ENCODE measurements around the gene CHST1.

The CHST1 gene

DNA sequence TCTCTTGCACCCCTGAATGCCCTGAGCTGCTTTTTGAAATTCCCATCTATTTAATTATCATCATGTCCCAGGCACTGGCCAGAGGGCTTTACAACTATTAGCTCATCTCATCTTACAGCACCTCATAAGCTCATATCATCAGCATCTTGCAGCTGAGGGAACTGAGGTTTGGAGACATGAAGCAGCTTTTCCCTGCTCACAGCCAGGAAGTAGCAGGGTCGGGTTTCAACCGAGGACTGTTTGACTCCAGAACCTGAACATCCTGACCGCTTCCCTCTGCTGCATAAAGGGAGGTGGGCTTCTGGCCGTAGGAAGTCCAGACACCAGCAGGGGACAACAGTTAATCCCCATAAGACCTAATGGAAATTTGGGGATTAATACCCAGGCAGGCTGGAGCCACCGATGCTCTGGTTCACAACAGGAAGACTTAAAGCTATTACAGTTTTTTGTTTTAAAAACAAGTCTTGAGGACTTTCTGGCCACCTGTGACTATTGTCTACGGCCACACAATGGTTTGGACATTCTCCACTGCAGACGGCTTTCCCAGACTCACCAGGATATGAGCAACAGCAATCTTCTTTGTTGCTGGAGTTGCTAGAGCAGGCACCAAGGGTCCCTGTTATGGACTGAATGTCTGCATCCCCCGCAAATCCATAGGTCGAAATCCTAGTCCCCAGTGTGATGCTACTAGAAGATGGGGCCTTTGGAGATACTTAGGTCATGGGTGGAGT lies 47.4 kb downstream of the CHST1 start:
- H3K4me1 ChIP-seq (ENCODE audit: control insufficient read depth, insufficient read depth, low read length): no peaks in the 10 kb centered on the region
- H3K27me3 ChIP-seq (ENCODE audit: control insufficient read depth, insufficient read depth, low read length, poor library complexity, severe bottlenecking): no peaks in the 10 kb centered on the region
- no peaks in the 10 kb centered on the region for H3K36me3 ChIP-seq (ENCODE audit: control insufficient read depth, insufficient read depth, low read length)
- H3K27ac ChIP-seq (ENCODE audit: insufficient read depth, low read depth, low read length, poor library complexity, severe bottlenecking): no peak overlapping the region
- H3K9me3 ChIP-seq (ENCODE audit: control insufficient read depth, low read length): no peaks in the 10 kb centered on the region
- 61 to 65% methylated on average over 9 of the region's 9 CpGs for WGBS, 2 experiments
- H3K4me3 ChIP-seq (ENCODE audit: insufficient read depth, low read depth, low read length): no peak overlapping the region

DNA sequence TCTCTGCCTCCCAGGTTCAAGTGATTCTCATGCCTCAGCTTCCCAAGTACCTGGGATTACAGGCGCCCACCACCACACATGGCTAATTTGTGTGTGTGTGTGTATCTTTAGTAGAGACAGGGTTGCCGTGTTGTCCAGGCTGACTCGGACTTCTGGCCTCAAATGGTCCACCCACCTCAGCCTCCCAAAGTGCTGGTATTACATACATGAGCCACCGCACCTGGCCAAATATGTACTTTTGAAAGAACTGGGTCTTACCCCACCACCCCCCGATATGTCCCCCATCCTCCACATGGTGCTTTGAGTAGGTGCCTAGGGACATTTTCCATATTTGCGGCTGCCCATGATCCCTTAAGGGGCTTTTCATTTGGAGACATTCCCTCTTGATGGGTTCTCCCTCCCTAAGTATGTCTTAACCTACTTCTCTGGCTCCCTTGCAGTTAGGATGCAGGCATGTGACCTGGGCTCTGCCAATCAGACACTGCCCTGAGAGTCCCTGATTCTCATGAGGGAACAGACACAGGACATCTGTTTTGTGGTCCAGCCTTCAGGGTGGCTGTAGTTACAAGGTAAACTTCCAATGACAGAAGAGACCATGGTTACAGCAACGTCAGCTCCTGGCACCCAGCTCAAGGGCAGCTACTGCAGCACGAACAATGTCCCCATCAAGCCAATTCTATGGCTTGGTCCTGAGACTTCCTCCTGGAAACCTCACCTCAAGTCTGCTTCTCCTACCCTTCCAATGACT lies 48.4 kb downstream of the CHST1 start:
- no peak overlapping the region for H3K27ac ChIP-seq (ENCODE audit: insufficient read depth, low read depth, low read length, poor library complexity, severe bottlenecking)
- H3K36me3 ChIP-seq (ENCODE audit: control insufficient read depth, insufficient read depth, low read length): no peaks in the 10 kb centered on the region
- 93 to 96% methylated on average over 6 to 8 of the region's 8 CpGs for WGBS, 2 experiments
- H3K4me3 ChIP-seq (ENCODE audit: insufficient read depth, low read depth, low read length): no peak overlapping the region
- no peaks in the 10 kb centered on the region for H3K27me3 ChIP-seq (ENCODE audit: control insufficient read depth, insufficient read depth, low read length, poor library complexity, severe bottlenecking)
- no peaks in the 10 kb centered on the region for H3K4me1 ChIP-seq (ENCODE audit: control insufficient read depth, insufficient read depth, low read length)
- H3K9me3 ChIP-seq (ENCODE audit: control insufficient read depth, low read length): no peaks in the 10 kb centered on the region

DNA sequence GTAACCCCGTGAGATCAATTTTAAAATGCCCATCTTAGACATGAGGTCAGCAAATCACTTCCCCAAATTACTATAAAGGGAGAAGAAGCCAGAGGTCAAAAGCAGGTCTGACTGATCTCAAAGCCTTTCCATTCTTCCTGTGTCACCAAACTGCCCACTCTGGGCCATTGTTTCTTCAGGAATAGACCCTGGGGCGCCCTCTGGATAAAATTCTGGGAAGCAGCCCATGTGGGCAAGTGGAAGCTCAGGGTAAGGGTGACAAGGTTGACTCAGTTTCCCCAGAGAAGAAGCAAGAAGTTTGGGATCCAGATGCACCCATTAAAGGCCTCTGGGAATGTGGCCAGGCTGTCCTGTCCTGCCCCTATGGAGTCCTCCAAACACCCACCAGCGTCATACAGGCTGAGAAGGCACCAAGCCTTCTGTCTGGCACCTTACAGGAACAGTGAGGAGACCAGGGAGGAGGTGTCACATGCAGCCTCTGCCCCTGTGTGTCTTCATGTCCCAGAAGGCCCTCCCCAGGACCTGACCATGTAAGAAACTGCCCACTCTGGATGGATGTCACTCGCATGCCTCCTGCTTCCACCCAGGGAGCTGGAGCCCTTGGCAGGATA lies 50.1 kb downstream of the CHST1 start:
- Histone ChIP-seq H3K4me1 (ENCODE audit: control insufficient read depth, insufficient read depth, low read length) (no peaks in the 10 kb centered on the region), H3K4me3 (ENCODE audit: insufficient read depth, low read depth, low read length) (no peak overlapping the region), H3K9me3 (ENCODE audit: control insufficient read depth, low read length) (no peaks in the 10 kb centered on the region), H3K27me3 (ENCODE audit: control insufficient read depth, insufficient read depth, low read length, poor library complexity, severe bottlenecking) (no peaks in the 10 kb centered on the region), H3K27ac (ENCODE audit: insufficient read depth, low read depth, low read length, poor library complexity, severe bottlenecking) (no peak overlapping the region), H3K36me3 (ENCODE audit: control insufficient read depth, insufficient read depth, low read length) (no peaks in the 10 kb centered on the region)
- 84% methylated on average over 4 of the region's 4 CpGs for WGBS, 2 experiments

DNA sequence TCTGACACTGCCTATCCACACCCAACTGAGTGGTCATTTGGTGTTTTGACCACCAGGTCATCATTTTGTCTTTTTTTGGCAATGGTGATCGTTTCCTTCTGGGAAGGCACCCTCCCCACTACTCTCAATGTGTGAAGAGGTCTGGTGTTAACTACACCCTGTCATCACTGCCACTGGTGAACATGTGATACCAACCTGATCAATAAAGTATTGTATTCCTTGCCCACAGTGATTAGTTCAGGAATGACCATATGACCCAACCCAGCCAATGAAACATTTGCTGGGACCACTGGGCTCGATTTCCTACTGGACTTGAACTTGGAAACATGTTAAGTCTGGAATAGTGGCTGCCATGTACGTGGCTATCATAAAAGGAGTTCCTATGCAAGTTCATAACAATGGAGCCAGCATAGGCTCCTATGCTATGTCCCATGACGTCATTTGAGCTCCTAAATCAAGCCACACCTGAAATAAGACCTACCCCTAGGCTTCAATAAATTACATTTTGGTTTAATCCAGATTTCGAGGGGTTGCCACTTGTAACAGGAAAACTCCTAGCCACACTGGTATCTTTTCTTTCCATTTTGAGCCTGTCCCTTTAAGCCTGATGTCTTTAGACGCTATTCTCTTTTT lies 51.1 kb downstream of the CHST1 start:
- H3K4me3 ChIP-seq (ENCODE audit: insufficient read depth, low read depth, low read length): no peak overlapping the region
- H3K9me3 ChIP-seq (ENCODE audit: control insufficient read depth, low read length): no peaks in the 10 kb centered on the region
- no peaks in the 10 kb centered on the region for H3K4me1 ChIP-seq (ENCODE audit: control insufficient read depth, insufficient read depth, low read length)
- 88 to 94% methylated on average over 6 of the region's 6 CpGs for WGBS, 2 experiments
- no peak overlapping the region for H3K27ac ChIP-seq (ENCODE audit: insufficient read depth, low read depth, low read length, poor library complexity, severe bottlenecking)
- no peaks in the 10 kb centered on the region for H3K36me3 ChIP-seq (ENCODE audit: control insufficient read depth, insufficient read depth, low read length)
- H3K27me3 ChIP-seq (ENCODE audit: control insufficient read depth, insufficient read depth, low read length, poor library complexity, severe bottlenecking): no peaks in the 10 kb centered on the region

DNA sequence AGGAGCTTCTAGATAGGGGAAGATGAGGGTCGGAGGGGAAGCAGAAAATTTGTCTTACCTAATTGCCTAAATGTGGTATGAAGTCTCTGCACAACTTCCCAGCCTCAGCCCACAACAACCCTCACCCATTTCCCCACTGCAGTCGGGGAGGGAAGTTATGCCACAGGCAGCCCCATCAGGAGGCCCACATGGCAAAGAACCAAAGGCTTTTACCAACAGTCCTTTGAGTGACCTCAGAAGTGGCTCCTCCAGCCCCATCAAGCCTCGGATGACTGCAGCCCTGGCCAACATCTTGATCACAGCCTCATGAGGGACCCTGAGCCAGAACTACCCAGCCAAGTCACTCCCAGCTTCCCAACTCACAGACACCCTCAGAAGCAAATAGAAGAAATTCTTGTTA lies 54.8 kb downstream of the CHST1 start:
- no peaks in the 10 kb centered on the region for H3K27me3 ChIP-seq (ENCODE audit: control insufficient read depth, insufficient read depth, low read length, poor library complexity, severe bottlenecking)

DNA sequence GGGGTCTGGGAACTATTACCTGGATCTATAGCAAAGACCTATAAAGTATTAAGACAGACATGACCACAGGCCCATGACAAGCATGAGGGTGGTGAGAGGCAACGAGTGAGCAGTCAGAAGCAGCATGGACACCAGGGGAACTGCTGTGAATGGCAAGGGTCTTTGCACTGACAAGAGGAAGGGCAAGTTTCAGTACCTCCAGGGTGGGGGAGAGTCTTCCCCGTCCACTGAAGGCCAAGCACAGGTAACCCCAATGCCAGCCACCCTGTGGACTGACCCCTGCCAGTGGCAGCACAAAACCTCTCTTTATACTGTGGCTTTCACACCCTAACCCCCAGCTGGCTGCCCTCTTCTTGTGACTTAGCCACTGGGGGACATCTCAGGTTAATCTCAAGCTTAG lies 55.5 kb downstream of the CHST1 start:
- Histone ChIP-seq H3K36me3 (ENCODE audit: control insufficient read depth, insufficient read depth, low read length) (no peaks in the 10 kb centered on the region), H3K9me3 (ENCODE audit: control insufficient read depth, low read length) (no peaks in the 10 kb centered on the region), H3K27ac (ENCODE audit: insufficient read depth, low read depth, low read length, poor library complexity, severe bottlenecking) (no peak overlapping the region), H3K27me3 (ENCODE audit: control insufficient read depth, insufficient read depth, low read length, poor library complexity, severe bottlenecking) (no peaks in the 10 kb centered on the region), H3K4me3 (ENCODE audit: insufficient read depth, low read depth, low read length) (no peak overlapping the region), H3K4me1 (ENCODE audit: control insufficient read depth, insufficient read depth, low read length) (peaks cover 9% of the 10 kb centered on the region)
- whole genome bisulfite sequencing, 2 experiments: 39% methylated on average over 2 of the region's 2 CpGs

More for the DNA sequence above, 54.8 kb downstream of the CHST1 start:
- peaks cover 6% of the 10 kb centered on the region for H3K4me1 ChIP-seq (ENCODE audit: control insufficient read depth, insufficient read depth, low read length)
- no peak overlapping the region for H3K4me3 ChIP-seq (ENCODE audit: insufficient read depth, low read depth, low read length)
- 88 to 93% methylated on average over 2 to 3 of the region's 3 CpGs for WGBS, 2 experiments
- no peaks in the 10 kb centered on the region for H3K9me3 ChIP-seq (ENCODE audit: control insufficient read depth, low read length)
- no peak overlapping the region for H3K27ac ChIP-seq (ENCODE audit: insufficient read depth, low read depth, low read length, poor library complexity, severe bottlenecking)
- H3K36me3 ChIP-seq (ENCODE audit: control insufficient read depth, insufficient read depth, low read length): no peaks in the 10 kb centered on the region

DNA sequence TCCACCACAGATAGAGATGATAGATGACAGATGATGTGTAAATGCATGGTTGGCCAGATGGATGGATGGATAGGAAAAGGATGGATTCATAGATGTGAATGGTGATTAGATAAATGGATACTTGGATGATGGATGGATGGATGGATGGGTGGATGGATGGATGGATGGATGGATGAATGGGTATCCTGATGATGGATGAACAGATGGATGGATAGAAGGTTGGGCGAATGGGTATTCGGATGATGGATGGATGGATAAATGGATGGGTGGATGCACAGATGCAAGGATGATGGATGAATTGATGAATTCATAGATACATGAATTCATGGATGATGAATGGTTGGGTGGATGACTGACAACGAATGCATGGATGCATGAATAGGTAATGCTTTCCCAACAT lies 56.1 kb downstream of the CHST1 start:
- Histone ChIP-seq H3K27ac (ENCODE audit: insufficient read depth, low read depth, low read length, poor library complexity, severe bottlenecking) (no peak overlapping the region), H3K27me3 (ENCODE audit: control insufficient read depth, insufficient read depth, low read length, poor library complexity, severe bottlenecking) (no peaks in the 10 kb centered on the region), H3K36me3 (ENCODE audit: control insufficient read depth, insufficient read depth, low read length) (no peaks in the 10 kb centered on the region), H3K9me3 (ENCODE audit: control insufficient read depth, low read length) (no peaks in the 10 kb centered on the region), H3K4me3 (ENCODE audit: insufficient read depth, low read depth, low read length) (no peak overlapping the region), H3K4me1 (ENCODE audit: control insufficient read depth, insufficient read depth, low read length) (peaks cover 13% of the 10 kb centered on the region)
- 91 to 92% methylated on average over 3 of the region's 3 CpGs for WGBS, 2 experiments

DNA sequence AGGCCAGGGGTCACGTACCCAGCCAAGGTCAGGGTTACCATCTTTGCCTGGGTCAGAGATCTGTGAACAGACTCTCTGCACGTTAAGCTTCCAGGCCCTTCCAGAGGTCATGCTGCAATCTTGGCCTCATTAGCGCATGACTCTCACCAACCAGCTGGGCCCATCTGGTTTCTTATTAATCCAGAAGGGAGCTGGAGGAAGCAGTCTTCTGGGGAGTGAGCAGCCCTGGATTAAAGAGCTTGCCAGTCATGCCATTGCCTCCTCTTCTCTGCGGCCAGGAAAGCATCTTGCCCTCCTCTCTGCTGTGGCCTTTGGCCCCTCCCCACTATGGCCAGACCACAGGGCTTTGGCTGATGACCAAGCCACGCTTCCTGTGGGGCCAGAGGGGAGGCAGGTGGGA lies 57.4 kb downstream of the CHST1 start:
- Histone ChIP-seq H3K9me3 (ENCODE audit: control insufficient read depth, low read length) (no peaks in the 10 kb centered on the region), H3K27me3 (ENCODE audit: control insufficient read depth, insufficient read depth, low read length, poor library complexity, severe bottlenecking) (no peaks in the 10 kb centered on the region), H3K27ac (ENCODE audit: insufficient read depth, low read depth, low read length, poor library complexity, severe bottlenecking) (no peak overlapping the region), H3K4me3 (ENCODE audit: insufficient read depth, low read depth, low read length) (no peak overlapping the region), H3K4me1 (ENCODE audit: control insufficient read depth, insufficient read depth, low read length) (peaks cover 22% of the 10 kb centered on the region), H3K36me3 (ENCODE audit: control insufficient read depth, insufficient read depth, low read length) (no peaks in the 10 kb centered on the region)
- WGBS, 2 experiments: 91 to 93% methylated on average over 5 of the region's 5 CpGs

DNA sequence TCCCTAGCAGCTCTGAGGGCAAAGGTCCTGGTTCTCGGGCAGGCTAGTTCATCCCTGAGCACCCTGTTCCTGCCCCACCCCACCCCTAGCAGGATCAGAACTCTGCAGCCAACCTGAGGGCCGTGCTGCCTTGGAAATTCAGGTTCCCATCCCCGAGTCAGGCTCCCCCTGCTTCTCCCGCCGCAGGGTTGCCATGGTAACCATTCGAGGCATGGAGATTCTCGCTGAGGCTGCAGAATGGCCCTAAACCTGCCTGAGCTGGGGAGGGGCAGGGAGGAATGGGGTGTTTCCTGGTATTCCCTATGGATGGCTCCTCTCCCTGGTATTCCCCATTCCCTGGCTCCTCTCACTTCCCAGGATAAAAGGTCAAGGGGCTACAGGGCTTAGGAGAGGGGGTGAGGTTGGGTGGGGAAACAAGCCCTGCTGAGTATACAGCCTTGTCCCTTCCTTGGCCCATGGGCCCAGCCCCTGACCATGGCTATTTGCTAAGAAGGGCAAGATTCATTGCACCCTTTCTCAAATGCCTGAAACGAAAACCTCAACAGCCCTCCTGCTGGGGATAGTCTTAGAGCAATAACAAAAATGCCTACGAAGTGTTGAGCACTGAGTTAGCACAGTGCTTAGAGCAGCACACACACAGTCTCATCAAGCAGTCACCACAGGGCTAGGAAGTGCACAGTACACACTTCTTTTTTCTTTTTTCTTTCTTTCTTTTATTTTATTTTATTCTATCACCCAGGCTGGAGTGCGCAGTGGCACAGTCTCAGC lies 58.7 kb downstream of the CHST1 start:
- no peaks in the 10 kb centered on the region for H3K27me3 ChIP-seq (ENCODE audit: control insufficient read depth, insufficient read depth, low read length, poor library complexity, severe bottlenecking)
- 12% methylated on average over 10 of the region's 10 CpGs for WGBS, 2 experiments
- H3K4me3 ChIP-seq (ENCODE audit: insufficient read depth, low read depth, low read length): no peak overlapping the region
- no peak overlapping the region for H3K27ac ChIP-seq (ENCODE audit: insufficient read depth, low read depth, low read length, poor library complexity, severe bottlenecking)
- H3K36me3 ChIP-seq (ENCODE audit: control insufficient read depth, insufficient read depth, low read length): no peaks in the 10 kb centered on the region
- peaks cover 22% of the 10 kb centered on the region for H3K4me1 ChIP-seq (ENCODE audit: control insufficient read depth, insufficient read depth, low read length)
- no peaks in the 10 kb centered on the region for H3K9me3 ChIP-seq (ENCODE audit: control insufficient read depth, low read length)

All from ectodermal cell (in vitro differentiated cells).